Measurements from ENCODE around the gene ABHD18. TPM values are rescaled to one million over a fixed set of nuclear protein-coding genes. Genes with fewer than 3 reads are reported as not detected.
"Not testable (repeated sequence)": the region's sequence is repeated elsewhere in the genome, so short reads cannot be mapped to it uniquely, and the experiment has no call there.

ABHD18 gene
- total RNA-seq, 1 experiment from 2014 or later, result 16.3 TPM

- no peak for DNase-seq
- H3K79me2 ChIP-seq (ENCODE audit: insufficient read depth, low read length), result no peaks in the 10 kb centered on the region
- WGBS (ENCODE audit: extremely low coverage, insufficient read length, low lambda C conversion rate), result no CpG with 5 or more reads among the region's 1 CpG
- no peak overlapping the region for H4K8ac ChIP-seq (replicated peaks; ENCODE audit: insufficient read length, low read depth, low read length)
- H2AFZ ChIP-seq (ENCODE audit: low read length), result no peak overlapping the region
- no peak overlapping the region for H4K91ac ChIP-seq (ENCODE audit: insufficient read length, low read depth, low read length)
- H3K23me2 ChIP-seq (ENCODE audit: insufficient read length, low read depth, low read length, poor library complexity, severe bottlenecking), result no peaks in the 10 kb centered on the region
- H3K9ac ChIP-seq (ENCODE audit: extremely low read depth, insufficient read length, low read length), result no peak overlapping the region
- no peak for TF ChIP-seq CTCF (conservative IDR thresholded peaks at IDR 0.05)
- no peaks in the 10 kb centered on the region for H3K27me3 ChIP-seq (ENCODE audit: insufficient read depth, low read length)
- H3K9me3 ChIP-seq (ENCODE audit: control insufficient read depth, low read depth, low read length), result no peaks in the 10 kb centered on the region
- H3K4me3 Mint-ChIP-seq, result no peak overlapping the region
- H2AK5ac ChIP-seq (ENCODE audit: insufficient read length, low read length), result no peak overlapping the region
- no peaks in the 10 kb centered on the region for H3K4me1 Mint-ChIP-seq
- H3K27ac ChIP-seq (ENCODE audit: insufficient read length, low read depth, low read length), result no peak overlapping the region
- H3K4me1 ChIP-seq (ENCODE audit: insufficient read depth, low read length), result no peaks in the 10 kb centered on the region
- no peaks in the 10 kb centered on the region for H3K9me3 Mint-ChIP-seq
- no peak overlapping the region for H2BK12ac ChIP-seq (ENCODE audit: insufficient read length, low read depth, low read length)
- no peaks in the 10 kb centered on the region for H3K79me1 ChIP-seq (ENCODE audit: insufficient read depth, low read depth, low read length, poor library complexity, severe bottlenecking)
- no peaks in the 10 kb centered on the region for H3K27me3 Mint-ChIP-seq (ENCODE audit: low read depth)
- H4K5ac ChIP-seq (ENCODE audit: insufficient read length, low read depth, low read length), result no peak overlapping the region
- no peak overlapping the region for H3K14ac ChIP-seq (ENCODE audit: insufficient read depth, low read length)
- no peak overlapping the region for H2BK120ac ChIP-seq (ENCODE audit: low read depth, low read length, poor library complexity, severe bottlenecking)
- no peak overlapping the region for H2BK20ac ChIP-seq (ENCODE audit: low read depth, low read length, poor library complexity, severe bottlenecking)
- no peaks in the 10 kb centered on the region for H3K36me3 Mint-ChIP-seq (ENCODE audit: insufficient read depth in 1 of 3, low read depth in 3 of 3)
- H2BK15ac ChIP-seq (ENCODE audit: low read depth, low read length), result no peak overlapping the region
- no peak overlapping the region for H3K23ac ChIP-seq (ENCODE audit: insufficient read length, low read depth, low read length)
- H3K4me2 ChIP-seq (ENCODE audit: insufficient read depth, insufficient read length, low read length), result no peak overlapping the region
- H2BK5ac ChIP-seq (ENCODE audit: insufficient read length, low read length), result no peak overlapping the region
- no peaks in the 10 kb centered on the region for H4K20me1 ChIP-seq (ENCODE audit: control insufficient read depth, insufficient read depth, insufficient read length)
- no peak overlapping the region for H3K18ac ChIP-seq (ENCODE audit: insufficient read length, low read depth, low read length)
- H3K56ac ChIP-seq (ENCODE audit: insufficient read length, low read depth, low read length), result no peak overlapping the region
- H3K27ac Mint-ChIP-seq, result no peak overlapping the region
- no peak overlapping the region for H3K4ac ChIP-seq (ENCODE audit: low read depth, low read length)
- no peak overlapping the region for H3T11ph ChIP-seq (ENCODE audit: low read length)
Measured at GRCh38 chr4:128039568-128039967, 74.4 kb downstream of the ABHD18 start.

GRCh38 chr4:128047019-128047418 is 81.8 kb downstream of the ABHD18 start:
- H3K9me3 ChIP-seq (ENCODE audit: control insufficient read depth, low read depth, low read length); H3K56ac ChIP-seq (ENCODE audit: insufficient read length, low read depth, low read length); H3K4ac ChIP-seq (ENCODE audit: low read depth, low read length); H3K27me3 ChIP-seq (ENCODE audit: insufficient read depth, low read length); H2AK5ac ChIP-seq (ENCODE audit: insufficient read length, low read length); H4K20me1 ChIP-seq (ENCODE audit: control insufficient read depth, insufficient read depth, insufficient read length); H3K4me1 Mint-ChIP-seq; H3K23ac ChIP-seq (ENCODE audit: insufficient read length, low read depth, low read length); H3K79me2 ChIP-seq (ENCODE audit: insufficient read depth, low read length); H3K23me2 ChIP-seq (ENCODE audit: insufficient read length, low read depth, low read length, poor library complexity, severe bottlenecking); H3K27me3 Mint-ChIP-seq (ENCODE audit: low read depth); H3K9me3 Mint-ChIP-seq; H3K27ac ChIP-seq (ENCODE audit: insufficient read length, low read depth, low read length); H3K14ac ChIP-seq (ENCODE audit: insufficient read depth, low read length); H2BK15ac ChIP-seq (ENCODE audit: low read depth, low read length); H3K18ac ChIP-seq (ENCODE audit: insufficient read length, low read depth, low read length); H4K8ac ChIP-seq (replicated peaks; ENCODE audit: insufficient read length, low read depth, low read length); H3K27ac Mint-ChIP-seq; H3K9ac ChIP-seq (ENCODE audit: extremely low read depth, insufficient read length, low read length); H3K4me3 Mint-ChIP-seq; H2BK120ac ChIP-seq (ENCODE audit: low read depth, low read length, poor library complexity, severe bottlenecking); H4K5ac ChIP-seq (ENCODE audit: insufficient read length, low read depth, low read length); H2BK5ac ChIP-seq (ENCODE audit: insufficient read length, low read length); H3K79me1 ChIP-seq (ENCODE audit: insufficient read depth, low read depth, low read length, poor library complexity, severe bottlenecking); DNase-seq; H3T11ph ChIP-seq (ENCODE audit: low read length); H2BK20ac ChIP-seq (ENCODE audit: low read depth, low read length, poor library complexity, severe bottlenecking); H3K36me3 Mint-ChIP-seq (ENCODE audit: insufficient read depth in 1 of 3, low read depth in 3 of 3); H3K4me2 ChIP-seq (ENCODE audit: insufficient read depth, insufficient read length, low read length); H3K4me1 ChIP-seq (ENCODE audit: insufficient read depth, low read length); H2BK12ac ChIP-seq (ENCODE audit: insufficient read length, low read depth, low read length); H4K91ac ChIP-seq (ENCODE audit: insufficient read length, low read depth, low read length); H2AFZ ChIP-seq (ENCODE audit: low read length): not testable (repeated sequence)
- no CpG with 5 or more reads among the region's 9 CpGs for WGBS (ENCODE audit: extremely low coverage, insufficient read length, low lambda C conversion rate)
